OCI-LY1 (cell line): ENCODE measurements around the gene SFTA2.
"Not testable (repeated sequence)": the region's sequence is repeated elsewhere in the genome, so short reads cannot be mapped to it uniquely, and the experiment has no call there.

Experiments used
- EZH2 ChIP-seq: fragments of 200-600 bp; sonication (generic), shearing (Covaris generic); IDR thresholded peaks from 2 replicates; pipeline ENCODE4 v1.8.0; 2017; ENCODE audit warnings: borderline replicate concordance, mixed run types, mild to moderate bottlenecking, antibody characterized with exemption, low read length, moderate library complexity, mixed read lengths
- TF ChIP-seq, protein P1 (sequence below): fragments of 200-600 bp; sonication (generic), shearing (Covaris generic); IDR thresholded peaks from 2 replicates; pipeline ENCODE4 v1.5.1; 2017; ENCODE audit warnings: mild to moderate bottlenecking, antibody characterized with exemption, low read length, moderate library complexity, mixed read lengths

GRCh38 chr6:30907290-30907757 lies 24.6 kb downstream of the SFTA2 start:
- TF ChIP-seq, protein P1, sequence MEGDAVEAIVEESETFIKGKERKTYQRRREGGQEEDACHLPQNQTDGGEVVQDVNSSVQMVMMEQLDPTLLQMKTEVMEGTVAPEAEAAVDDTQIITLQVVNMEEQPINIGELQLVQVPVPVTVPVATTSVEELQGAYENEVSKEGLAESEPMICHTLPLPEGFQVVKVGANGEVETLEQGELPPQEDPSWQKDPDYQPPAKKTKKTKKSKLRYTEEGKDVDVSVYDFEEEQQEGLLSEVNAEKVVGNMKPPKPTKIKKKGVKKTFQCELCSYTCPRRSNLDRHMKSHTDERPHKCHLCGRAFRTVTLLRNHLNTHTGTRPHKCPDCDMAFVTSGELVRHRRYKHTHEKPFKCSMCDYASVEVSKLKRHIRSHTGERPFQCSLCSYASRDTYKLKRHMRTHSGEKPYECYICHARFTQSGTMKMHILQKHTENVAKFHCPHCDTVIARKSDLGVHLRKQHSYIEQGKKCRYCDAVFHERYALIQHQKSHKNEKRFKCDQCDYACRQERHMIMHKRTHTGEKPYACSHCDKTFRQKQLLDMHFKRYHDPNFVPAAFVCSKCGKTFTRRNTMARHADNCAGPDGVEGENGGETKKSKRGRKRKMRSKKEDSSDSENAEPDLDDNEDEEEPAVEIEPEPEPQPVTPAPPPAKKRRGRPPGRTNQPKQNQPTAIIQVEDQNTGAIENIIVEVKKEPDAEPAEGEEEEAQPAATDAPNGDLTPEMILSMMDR = not testable (repeated sequence)
- not testable (repeated sequence) for TF ChIP-seq EZH2
